GM19438 (cell line): Measurements from ENCODE around the gene CHD6.

Experiments
- ATAC-seq: cut with Tn5 transposase; IDR thresholded peaks from one replicate; pipeline ENCODE4 v1.9.1; 2021; ENCODE audit warnings: low read depth; ENCODE audit not compliant: unreplicated experiment

CHD6 gene

GRCh38 chr20:41476013-41476441 lies 142.2 kb downstream of the CHD6 start:
- no peak for ATAC-seq

GRCh38 chr20:41475503-41475902 lies 142.7 kb downstream of the CHD6 start:
- no peak for ATAC-seq

- no peak for ATAC-seq
Observed at GRCh38 chr20:41470362-41471095, 147.6 kb downstream of the CHD6 start.

- no peak for ATAC-seq
Observed at GRCh38 chr20:41469868-41470267, 148.3 kb downstream of the CHD6 start.

- ATAC-seq: no peak
Observed at GRCh38 chr20:41468994-41469600, 149.1 kb downstream of the CHD6 start.

- no peak for ATAC-seq
Observed at GRCh38 chr20:41467690-41468089, 150.5 kb downstream of the CHD6 start.

- ATAC-seq: no peak
Observed at GRCh38 chr20:41467220-41467619, 151.0 kb downstream of the CHD6 start.

- no peak for ATAC-seq
Observed at GRCh38 chr20:41463567-41463966, 154.6 kb downstream of the CHD6 start.

GRCh38 chr20:41462372-41463161 lies 155.6 kb downstream of the CHD6 start:
- ATAC-seq: no peak

- no peak for ATAC-seq
Observed at GRCh38 chr20:41458761-41459160, 159.4 kb downstream of the CHD6 start.

GRCh38 chr20:41457173-41457857 lies 160.9 kb downstream of the CHD6 start:
- ATAC-seq: no peak

- no peak for ATAC-seq
Observed at GRCh38 chr20:41456351-41456750, 161.8 kb downstream of the CHD6 start.

- ATAC-seq: no peak
Observed at GRCh38 chr20:41454250-41454649, 163.9 kb downstream of the CHD6 start.

GRCh38 chr20:41453010-41453950 lies 164.9 kb downstream of the CHD6 start:
- no peak for ATAC-seq

GRCh38 chr20:41452226-41452625 lies 166.0 kb downstream of the CHD6 start:
- no peak for ATAC-seq

- ATAC-seq: no peak
Observed at GRCh38 chr20:41447006-41447405, 171.2 kb downstream of the CHD6 start.

- ATAC-seq: no peak
Observed at GRCh38 chr20:41446456-41446855, 171.7 kb downstream of the CHD6 start.

GRCh38 chr20:41444821-41445220 lies 173.4 kb downstream of the CHD6 start:
- ATAC-seq: no peak

GRCh38 chr20:41443691-41444090 lies 174.5 kb downstream of the CHD6 start:
- no peak for ATAC-seq

GRCh38 chr20:41440882-41441281 lies 177.3 kb downstream of the CHD6 start:
- ATAC-seq: no peak
